HG02981 (cell line): ENCODE data around the gene SMIM41.

Source experiments
- ATAC-seq: cut with Tn5 transposase; IDR thresholded peaks from one replicate; pipeline ENCODE4 v1.9.1; 2021; ENCODE audit warnings: mild to moderate bottlenecking, moderate library complexity; ENCODE audit not compliant: unreplicated experiment

The SMIM41 gene

GRCh38 chr12:52120951-52121823, 41.7 kb downstream of the SMIM41 start:
- ATAC-seq: no peak

GRCh38 chr12:52121824-52122539, 42.5 kb downstream of the SMIM41 start:
- ATAC-seq: no peak

- ATAC-seq: no peak
Measured at GRCh38 chr12:52122540-52122871, 43.0 kb downstream of the SMIM41 start.

- ATAC-seq: no peak
Measured at GRCh38 chr12:52122904-52123303, 43.4 kb downstream of the SMIM41 start.

- no peak for ATAC-seq
Measured at GRCh38 chr12:52123487-52124186, 44.1 kb downstream of the SMIM41 start.

- no peak for ATAC-seq
Measured at GRCh38 chr12:52125476-52125900, 46.0 kb downstream of the SMIM41 start.

- no peak for ATAC-seq
Measured at GRCh38 chr12:52126050-52126604, 46.6 kb downstream of the SMIM41 start.

- ATAC-seq: no peak
Measured at GRCh38 chr12:52126605-52127578, 47.4 kb downstream of the SMIM41 start.

GRCh38 chr12:52127683-52128450, 48.4 kb downstream of the SMIM41 start:
- no peak for ATAC-seq

- no peak for ATAC-seq
Measured at GRCh38 chr12:52130711-52131110, 51.2 kb downstream of the SMIM41 start.

GRCh38 chr12:52132754-52133161, 53.3 kb downstream of the SMIM41 start:
- no peak for ATAC-seq

- no peak for ATAC-seq
Measured at GRCh38 chr12:52137746-52138145, 58.2 kb downstream of the SMIM41 start.

- ATAC-seq: no peak
Measured at GRCh38 chr12:52139147-52139546, 59.6 kb downstream of the SMIM41 start.

- no peak for ATAC-seq
Measured at GRCh38 chr12:52139579-52140062, 60.1 kb downstream of the SMIM41 start.

GRCh38 chr12:52141306-52141705, 61.8 kb downstream of the SMIM41 start:
- no peak for ATAC-seq

- ATAC-seq: no peak
Measured at GRCh38 chr12:52141875-52142274, 62.4 kb downstream of the SMIM41 start.

- ATAC-seq: no peak
Measured at GRCh38 chr12:52142431-52142830, 62.9 kb downstream of the SMIM41 start.

GRCh38 chr12:52144512-52145227, 65.2 kb downstream of the SMIM41 start:
- no peak for ATAC-seq
